GM18858 (cell line): Measurements from ENCODE around the gene AHSP.
"Not testable (repeated sequence)": the region's sequence is repeated elsewhere in the genome, so short reads cannot be mapped to it uniquely, and the experiment has no call there.

Experiments used
- ATAC-seq: cut with Tn5 transposase; IDR thresholded peaks from one replicate; pipeline ENCODE4 v1.9.1; 2021; ENCODE audit not compliant: unreplicated experiment

Gene AHSP, protein sequence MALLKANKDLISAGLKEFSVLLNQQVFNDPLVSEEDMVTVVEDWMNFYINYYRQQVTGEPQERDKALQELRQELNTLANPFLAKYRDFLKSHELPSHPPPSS

DNA sequence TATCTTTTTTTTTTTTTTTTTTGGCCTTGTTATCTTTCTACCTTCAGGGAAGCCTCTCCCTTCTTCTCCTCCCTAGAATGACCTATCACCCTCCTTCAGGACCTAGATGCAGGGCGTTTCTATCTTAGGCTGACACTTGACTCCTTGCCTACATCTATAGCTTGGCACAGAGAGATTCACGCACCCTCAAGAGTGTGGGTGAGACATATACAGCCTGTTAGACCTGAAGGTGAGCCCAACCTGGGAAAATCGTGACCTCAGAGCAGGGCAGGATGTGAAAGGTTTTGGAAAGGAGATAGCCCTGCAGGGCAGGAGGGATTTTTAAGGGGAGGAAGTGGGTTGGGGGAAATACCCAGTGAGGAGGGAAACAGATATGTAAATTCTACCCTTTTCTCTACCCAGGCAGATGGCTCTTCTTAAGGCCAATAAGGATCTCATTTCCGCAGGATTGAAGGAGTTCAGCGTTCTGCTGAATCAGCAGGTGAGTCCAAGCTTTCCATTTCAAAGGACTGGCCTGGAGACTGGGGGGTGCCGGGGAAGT, at the start of gene AHSP:
AHSP (plus strand) TSS at position 167 of the 541 bp plus-strand sequence; CDS start at position 407, 240 bp downstream.
- ATAC-seq, result no peak

- no peak for ATAC-seq
These were observed 48.7 kb upstream of the AHSP start for GRCh38 chr16:31478956-31479355.

- no peak for ATAC-seq
These were observed 47.9 kb upstream of the AHSP start for GRCh38 chr16:31479751-31480150.

DNA sequence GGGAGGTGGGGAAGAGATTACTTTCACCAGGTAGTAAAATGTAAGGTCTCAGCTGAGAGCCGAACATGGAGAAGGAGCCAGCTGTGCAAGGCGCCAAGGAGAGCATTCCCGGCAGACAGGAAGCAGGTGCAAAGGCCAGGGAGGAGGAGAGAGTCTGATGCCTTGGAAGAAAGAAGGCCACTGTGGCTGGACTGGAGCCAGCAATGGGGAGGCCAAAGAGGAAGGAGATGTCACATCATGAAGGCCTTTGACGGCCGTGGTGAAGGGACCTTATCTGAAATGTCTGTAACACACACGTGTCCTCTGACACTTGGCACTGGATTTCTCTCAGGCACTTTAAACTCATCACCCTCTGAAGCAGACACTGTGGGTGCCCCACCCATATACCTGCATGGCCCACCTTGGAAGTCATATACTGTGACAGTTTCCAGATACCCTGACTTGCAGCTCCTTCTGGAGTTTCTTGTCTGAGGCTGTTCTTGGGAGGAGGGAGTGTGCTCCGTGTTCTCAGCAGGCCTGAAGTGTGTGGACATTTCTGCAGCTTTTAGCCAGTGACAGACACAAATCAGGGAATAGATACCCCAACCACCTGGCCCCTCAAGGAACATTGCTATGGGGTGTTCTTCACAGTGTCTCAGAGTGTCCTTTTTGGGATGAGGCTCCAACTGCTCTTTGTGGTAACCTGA, 46.7 kb upstream of the AHSP start:
- no peak for ATAC-seq

- ATAC-seq, result no peak
These were observed 44.6 kb upstream of the AHSP start, which contains the start of gene SLC5A2 for GRCh38 chr16:31483081-31483480. TSS of gene SLC5A2 (plus strand) at chr16:31483123. CDS start at chr16:31483137, 14 bp downstream.

GRCh38 chr16:31484048-31484447, 43.7 kb upstream of the AHSP start:
- ATAC-seq, result not testable (repeated sequence)

- ATAC-seq, result no peak
These were observed 43.1 kb upstream of the AHSP start for GRCh38 chr16:31484491-31485171.

DNA sequence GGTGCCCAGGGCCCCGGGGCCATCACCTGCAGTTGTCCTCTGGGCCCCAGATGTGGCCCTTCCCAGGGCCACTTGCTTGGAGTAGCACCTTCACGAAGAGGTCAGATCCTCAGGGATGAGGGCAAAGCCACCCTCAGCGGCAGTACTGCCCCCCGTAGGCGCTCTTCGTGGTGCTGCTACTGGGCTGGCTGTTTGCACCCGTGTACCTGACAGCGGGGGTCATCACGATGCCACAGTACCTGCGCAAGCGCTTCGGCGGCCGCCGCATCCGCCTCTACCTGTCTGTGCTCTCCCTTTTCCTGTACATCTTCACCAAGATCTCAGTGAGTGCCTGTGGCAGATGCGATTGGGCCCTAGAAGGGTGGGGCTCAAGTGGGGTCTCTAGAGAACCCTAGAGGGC, 42.1 kb upstream of the AHSP start:
- no peak for ATAC-seq

- no peak for ATAC-seq
These were observed 41.7 kb upstream of the AHSP start for GRCh38 chr16:31486045-31486444.

DNA sequence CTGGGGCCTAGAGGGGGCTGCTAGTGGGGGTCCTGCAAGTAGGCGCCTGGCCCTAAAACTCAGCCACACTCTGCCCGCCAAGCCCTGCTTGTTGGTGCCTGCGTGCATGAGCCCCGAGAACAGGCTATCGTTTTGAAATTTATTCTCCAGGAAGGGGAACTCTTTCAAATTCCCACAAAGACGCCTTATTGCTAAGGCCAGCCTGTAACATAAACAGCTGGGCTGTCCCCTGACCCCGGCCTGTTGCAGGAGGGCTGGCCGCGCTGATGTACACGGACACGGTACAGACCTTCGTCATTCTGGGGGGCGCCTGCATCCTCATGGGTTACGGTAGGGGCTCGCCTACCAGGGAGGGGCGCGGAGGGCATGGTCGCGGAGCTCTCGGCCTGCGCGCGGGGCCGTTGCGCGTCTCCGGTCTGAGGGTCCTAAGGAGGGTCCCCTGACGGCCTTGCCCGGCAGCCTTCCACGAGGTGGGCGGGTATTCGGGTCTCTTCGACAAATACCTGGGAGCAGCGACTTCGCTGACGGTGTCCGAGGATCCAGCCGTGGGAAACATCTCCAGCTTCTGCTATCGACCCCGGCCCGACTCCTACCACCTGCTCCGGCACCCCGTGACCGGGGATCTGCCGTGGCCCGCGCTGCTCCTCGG, 40.5 kb upstream of the AHSP start:
- ATAC-seq, result no peak

- ATAC-seq, result peak; percentile 69
These were observed 39.8 kb upstream of the AHSP start for GRCh38 chr16:31487720-31488467.

GRCh38 chr16:31488468-31489297, 39.0 kb upstream of the AHSP start:
- ATAC-seq, result no peak

GRCh38 chr16:31489298-31489564, 38.5 kb upstream of the AHSP start:
- ATAC-seq, result no peak

DNA sequence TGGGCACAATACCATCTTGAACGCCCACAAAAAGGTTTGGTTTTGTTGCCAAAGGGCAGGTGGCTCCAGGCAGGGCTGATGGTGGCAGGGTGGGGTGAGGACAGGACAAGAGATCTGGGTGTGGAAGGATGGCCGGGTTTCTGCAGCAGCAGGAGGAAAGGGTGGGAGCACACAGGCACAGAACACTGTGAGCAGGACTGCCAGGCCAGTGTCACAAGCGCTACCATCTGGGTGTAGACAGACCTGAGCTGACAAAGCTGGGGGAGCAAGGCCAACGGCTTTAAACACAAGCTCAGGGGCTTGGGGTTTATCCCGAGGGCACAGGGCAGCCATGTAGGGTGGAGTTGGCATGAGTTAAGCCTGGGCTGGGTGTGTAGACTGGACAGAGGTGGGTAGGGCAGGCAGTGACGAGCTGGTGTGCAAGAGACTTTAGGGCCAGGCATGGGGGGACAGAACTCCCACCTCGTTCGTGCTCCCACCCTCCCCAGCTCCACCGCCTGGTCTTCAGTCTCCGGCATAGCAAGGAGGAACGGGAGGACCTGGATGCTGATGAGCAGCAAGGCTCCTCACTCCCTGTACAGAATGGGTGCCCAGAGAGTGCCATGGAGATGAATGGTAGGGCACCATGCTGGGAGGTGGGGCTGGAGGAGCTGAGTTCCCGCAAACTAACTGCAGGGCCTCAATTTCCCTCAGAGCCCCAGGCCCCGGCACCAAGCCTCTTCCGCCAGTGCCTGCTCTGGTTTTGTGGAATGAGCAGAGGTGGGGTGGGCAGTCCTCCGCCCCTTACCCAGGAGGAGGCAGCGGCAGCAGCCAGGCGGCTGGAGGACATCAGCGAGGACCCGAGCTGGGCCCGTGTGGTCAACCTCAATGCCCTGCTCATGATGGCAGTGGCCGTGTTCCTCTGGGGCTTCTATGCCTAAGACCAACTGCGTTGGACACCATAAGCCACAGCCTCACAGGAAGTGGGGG, 37.8 kb upstream of the AHSP start:
- no peak for ATAC-seq

GRCh38 chr16:31491778-31492418, 35.8 kb upstream of the AHSP start:
- ATAC-seq, result no peak

- ATAC-seq, result no peak
These were observed 34.1 kb upstream of the AHSP start for GRCh38 chr16:31493506-31494125.

DNA sequence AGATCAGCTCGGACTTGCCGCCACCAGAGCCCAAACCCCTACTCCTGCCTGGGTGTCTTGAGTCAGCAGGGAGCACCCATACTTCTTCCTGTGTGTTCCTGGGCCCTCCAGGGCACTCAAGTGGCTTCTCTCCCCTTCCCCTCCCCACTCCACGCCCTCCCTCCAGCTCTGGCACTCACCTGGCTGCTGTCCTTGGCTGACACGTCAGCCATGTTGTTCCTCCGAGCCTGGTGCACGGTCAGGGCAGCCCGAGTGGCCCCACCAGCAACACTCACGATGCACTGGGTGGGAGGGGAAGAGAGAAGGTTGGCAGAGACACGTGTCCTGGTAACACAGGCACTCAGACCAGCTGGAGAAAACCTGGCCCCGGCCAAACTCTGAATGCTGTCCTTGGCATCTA, 31.0 kb upstream of the AHSP start:
- ATAC-seq, result no peak

DNA sequence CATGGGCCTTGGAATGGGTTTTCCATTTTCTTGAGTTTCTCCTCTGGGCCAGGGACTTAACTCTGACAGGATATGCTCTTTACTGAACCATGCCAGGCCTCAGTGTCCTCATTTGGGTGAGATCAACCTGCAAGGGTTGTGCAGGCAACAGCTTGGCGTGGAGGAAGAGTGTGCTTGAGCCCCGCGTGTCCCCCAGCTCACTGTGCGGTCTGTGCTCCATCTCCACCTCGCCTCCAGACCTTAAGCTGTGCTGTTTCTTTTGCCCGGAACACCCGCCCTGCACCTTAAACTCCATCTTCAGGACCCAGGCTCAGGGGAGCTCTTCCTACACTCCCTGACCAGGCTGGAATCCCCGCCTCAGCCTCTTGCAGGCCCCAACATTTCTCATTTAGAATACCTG, 29.2 kb upstream of the AHSP start:
- no peak for ATAC-seq
